Measurements from ENCODE around the gene ZNF84. TPM values are rescaled to one million over a fixed set of nuclear protein-coding genes. Genes with fewer than 3 reads are reported as not detected.
A peak's percentile ranks its signal among the peaks of the same experiment; 100 is the strongest.

Gene ZNF84
- total RNA-seq, 1 donor from 2014 or later: 20.9 TPM

GRCh38 chr12:133107121-133107520 is 69.8 kb downstream of the ZNF84 start:
- H3K9ac ChIP-seq (ENCODE audit: low read depth in 1 of 3, low read length in 3 of 3): no peak overlapping the region
- no peaks in the 10 kb centered on the region for H3K4me1 ChIP-seq (ENCODE audit: control insufficient read depth in 3 of 3, insufficient read depth in 3 of 3, low read length in 3 of 3)
- H3K9me3 ChIP-seq (ENCODE audit: control insufficient read depth in 3 of 3, low read length in 3 of 3): peaks cover 46 to 74% (median 51%) of the 10 kb centered on the region in 3 donors
- H3K36me3 ChIP-seq (ENCODE audit: control insufficient read depth in 3 of 3, insufficient read depth in 3 of 3, low read length in 3 of 3): peaks cover 28 to 47% (median 34%) of the 10 kb centered on the region in 3 donors
- H3K27ac ChIP-seq (ENCODE audit: low read depth, low read length): no peak overlapping the region
- H3K4me3 ChIP-seq (ENCODE audit: low read length in 3 of 3): peak overlapping the region in 1 of 3 donors; percentile 40
- no peaks in the 10 kb centered on the region for H3K27me3 ChIP-seq (ENCODE audit: control insufficient read depth in 3 of 3, insufficient read depth in 3 of 3, low read length in 3 of 3)

- Histone ChIP-seq H3K27me3 (ENCODE audit: control insufficient read depth in 3 of 3, insufficient read depth in 3 of 3, low read length in 3 of 3) (no peaks in the 10 kb centered on the region), H3K27ac (ENCODE audit: low read depth, low read length) (no peak overlapping the region), H3K9me3 (ENCODE audit: control insufficient read depth in 3 of 3, low read length in 3 of 3) (peaks cover 46 to 67% (median 50%) of the 10 kb centered on the region in 3 donors), H3K9ac (ENCODE audit: low read depth in 1 of 3, low read length in 3 of 3) (no peak overlapping the region), H3K36me3 (ENCODE audit: control insufficient read depth in 3 of 3, insufficient read depth in 3 of 3, low read length in 3 of 3) (peaks cover 28 to 45% (median 32%) of the 10 kb centered on the region in 3 donors), H3K4me1 (ENCODE audit: control insufficient read depth in 3 of 3, insufficient read depth in 3 of 3, low read length in 3 of 3) (no peaks in the 10 kb centered on the region), H3K4me3 (ENCODE audit: low read length in 3 of 3) (peak overlapping the region in 1 of 3 donors; percentile 53)
Observed at GRCh38 chr12:133108150-133108549, 70.8 kb downstream of the ZNF84 start.

Small RNAs within 50 kb of the gene (small RNA-seq; reads per million reads assigned to genes)
- not detected for gene RNU4ATAC12P

Other genes with a start within 250 kb of the ZNF84 start
- gene GOLGA3, start 208.6 kb upstream of the ZNF84 start, total RNA-seq: 41.8 TPM
- gene CHFR, start 149.9 kb upstream of the ZNF84 start, total RNA-seq: 14.1 TPM
- 6.3 TPM for gene ZNF605, start 81.2 kb upstream of the ZNF84 start, total RNA-seq
- 8.4 TPM for gene ZNF26, start 51.1 kb upstream of the ZNF84 start, total RNA-seq
- gene ZNF140, start 43.4 kb downstream of the ZNF84 start, total RNA-seq: 21.4 TPM
- 2.1 TPM for gene ZNF891, start 92.8 kb downstream of the ZNF84 start, total RNA-seq
- gene ZNF10, start 93.1 kb downstream of the ZNF84 start, total RNA-seq: 8.4 TPM
- gene ZNF268, start 144.0 kb downstream of the ZNF84 start, total RNA-seq: 15.7 TPM
- not detected for gene ANHX, start 198.4 kb downstream of the ZNF84 start, total RNA-seq